ENCODE measurements around the gene ISG15.
A peak's percentile ranks its signal among the peaks of the same experiment; 100 is the strongest.
"Not testable (repeated sequence)": the region's sequence is repeated elsewhere in the genome, so short reads cannot be mapped to it uniquely, and the experiment has no call there.

The ISG15 gene

DNA sequence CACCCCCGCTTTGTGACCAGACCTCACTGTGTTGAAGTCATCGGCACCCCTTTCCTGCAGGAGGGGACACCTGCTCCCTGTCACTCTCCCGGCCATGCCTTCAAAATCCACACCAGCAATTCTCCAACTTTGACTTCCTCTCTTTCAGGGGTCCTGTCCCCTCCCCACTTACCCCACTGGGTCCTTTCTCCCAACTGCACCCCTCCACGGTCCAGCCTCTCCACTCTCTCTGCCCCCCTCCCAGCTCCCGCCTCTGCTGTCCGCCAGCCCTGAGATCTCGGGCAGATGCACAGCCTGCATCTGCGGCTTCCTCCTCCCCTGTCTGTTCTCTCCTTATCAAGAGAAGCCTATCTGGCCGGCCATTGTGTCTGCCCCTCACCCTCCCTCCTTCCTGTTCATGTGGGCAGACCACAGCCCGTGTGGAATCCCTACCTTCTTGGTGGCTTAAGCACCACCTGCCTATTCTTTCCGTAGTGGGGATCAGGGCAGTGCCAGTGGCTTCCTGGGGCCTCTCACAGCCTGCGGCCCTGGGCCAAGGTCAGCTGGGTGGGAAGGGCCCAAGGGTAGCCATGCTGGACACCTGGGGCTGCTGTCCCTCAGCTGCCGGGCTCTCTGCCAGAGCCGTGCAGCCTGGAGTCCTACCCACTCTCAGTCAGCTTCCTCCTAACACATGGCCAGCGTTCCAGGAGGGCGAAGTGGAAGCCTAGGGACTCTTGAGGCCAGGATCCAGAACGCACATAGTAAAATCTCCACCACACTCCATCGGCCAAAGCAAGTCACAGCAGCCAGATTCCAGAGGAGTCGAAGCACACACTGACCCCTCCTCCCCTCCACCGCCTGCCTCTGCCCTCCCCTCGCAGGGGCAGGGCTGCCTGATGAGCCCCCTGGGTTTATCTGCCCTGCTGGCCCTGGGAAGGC, 8.3 kb upstream of the ISG15 start:
- H3K4me3 ChIP-seq (ENCODE audit: low read depth, low read length): no peak overlapping the region
- no peak overlapping the region for H3K27ac ChIP-seq
- DNase-seq: no peak
- no peaks in the 10 kb centered on the region for H3K27me3 ChIP-seq (replicated peaks)
- in situ Hi-C loops (cut with HindIII; ENCODE audit: low pct_ligation_motif_present, low sequenced_read_pairs): no loop called here
- TF ChIP-seq, protein P1, sequence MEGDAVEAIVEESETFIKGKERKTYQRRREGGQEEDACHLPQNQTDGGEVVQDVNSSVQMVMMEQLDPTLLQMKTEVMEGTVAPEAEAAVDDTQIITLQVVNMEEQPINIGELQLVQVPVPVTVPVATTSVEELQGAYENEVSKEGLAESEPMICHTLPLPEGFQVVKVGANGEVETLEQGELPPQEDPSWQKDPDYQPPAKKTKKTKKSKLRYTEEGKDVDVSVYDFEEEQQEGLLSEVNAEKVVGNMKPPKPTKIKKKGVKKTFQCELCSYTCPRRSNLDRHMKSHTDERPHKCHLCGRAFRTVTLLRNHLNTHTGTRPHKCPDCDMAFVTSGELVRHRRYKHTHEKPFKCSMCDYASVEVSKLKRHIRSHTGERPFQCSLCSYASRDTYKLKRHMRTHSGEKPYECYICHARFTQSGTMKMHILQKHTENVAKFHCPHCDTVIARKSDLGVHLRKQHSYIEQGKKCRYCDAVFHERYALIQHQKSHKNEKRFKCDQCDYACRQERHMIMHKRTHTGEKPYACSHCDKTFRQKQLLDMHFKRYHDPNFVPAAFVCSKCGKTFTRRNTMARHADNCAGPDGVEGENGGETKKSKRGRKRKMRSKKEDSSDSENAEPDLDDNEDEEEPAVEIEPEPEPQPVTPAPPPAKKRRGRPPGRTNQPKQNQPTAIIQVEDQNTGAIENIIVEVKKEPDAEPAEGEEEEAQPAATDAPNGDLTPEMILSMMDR (IDR thresholded peaks at IDR 0.05; ENCODE audit: low read depth, low read length, missing control alignments): no peak
- H3K36me3 ChIP-seq (replicated peaks): no peaks in the 10 kb centered on the region

DNA sequence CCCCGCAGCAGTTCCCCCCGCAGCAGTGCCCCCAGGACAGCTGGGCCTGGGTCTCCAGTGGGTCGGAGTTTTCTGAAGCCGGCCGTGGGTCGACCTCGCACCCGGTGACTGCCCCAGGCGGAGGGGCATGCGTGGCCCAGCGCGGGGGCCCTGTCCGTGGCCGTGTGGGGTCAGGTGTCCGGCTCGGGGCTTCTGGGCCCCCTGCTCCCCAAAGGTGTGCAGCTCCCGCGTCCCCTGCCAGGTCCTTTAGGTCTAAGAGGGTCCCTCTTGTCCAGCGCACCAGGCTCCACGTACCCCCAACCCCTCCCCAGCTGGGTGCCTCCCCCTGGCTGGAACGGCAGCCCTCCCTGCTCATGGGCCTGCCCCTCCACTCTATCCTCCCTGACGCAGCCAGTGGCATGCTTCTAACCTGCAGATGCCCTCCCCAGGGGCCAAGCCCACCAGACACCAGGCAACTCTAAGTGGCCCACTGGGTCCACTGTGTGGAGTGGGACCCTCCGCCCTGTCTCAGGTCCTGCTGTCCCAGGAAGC, 7.5 kb upstream of the ISG15 start:
- TF ChIP-seq, protein P1 (IDR thresholded peaks at IDR 0.05; ENCODE audit: low read depth, low read length, missing control alignments): no peak
- H3K27me3 ChIP-seq (replicated peaks): no peaks in the 10 kb centered on the region
- H3K4me3 ChIP-seq (ENCODE audit: low read depth, low read length): no peak overlapping the region
- in situ Hi-C loops (cut with HindIII; ENCODE audit: low pct_ligation_motif_present, low sequenced_read_pairs): no loop called here
- H3K36me3 ChIP-seq (replicated peaks): no peaks in the 10 kb centered on the region
- no peak for DNase-seq
- H3K27ac ChIP-seq: no peak overlapping the region

DNA sequence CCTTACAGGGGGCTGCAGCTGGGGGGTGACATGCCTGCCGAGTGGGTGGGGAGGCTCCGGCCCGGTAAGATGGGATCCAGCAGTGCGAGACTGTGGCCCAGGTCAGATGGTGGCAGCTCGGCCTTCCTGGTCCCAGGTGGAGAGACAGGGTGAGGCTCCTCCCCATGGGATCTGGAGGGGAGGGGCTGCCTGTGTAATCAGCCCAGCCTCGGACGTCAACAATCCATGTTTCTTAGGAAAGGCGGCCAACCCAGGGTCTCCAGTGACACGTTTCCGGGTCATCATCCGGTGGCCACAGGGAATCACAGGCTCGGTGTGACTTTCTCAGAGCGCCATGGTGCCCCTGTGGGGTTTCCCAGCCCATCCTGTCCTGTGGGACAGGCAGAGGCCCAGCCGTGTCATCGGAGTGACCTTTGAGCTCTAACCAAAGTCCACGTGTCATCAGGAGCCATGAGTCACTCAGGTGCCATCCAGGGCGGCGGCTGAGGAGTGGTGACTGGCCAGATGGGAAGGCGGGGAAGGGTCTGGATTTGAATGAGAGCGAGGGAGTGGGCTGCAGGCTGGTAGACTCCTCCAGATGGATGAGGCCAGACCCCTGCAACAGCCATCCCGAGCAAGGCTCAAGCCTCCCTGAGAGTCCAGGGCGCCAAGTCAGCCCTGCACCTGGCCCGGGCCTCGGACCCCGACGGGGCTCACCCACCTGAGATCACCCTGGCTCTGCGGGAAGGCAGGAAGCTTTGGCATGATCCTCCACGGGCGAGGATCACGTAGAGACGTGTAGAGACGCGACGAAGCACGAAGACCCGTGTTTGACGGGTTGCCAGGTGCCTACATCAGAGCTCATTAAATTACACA, 6.8 kb upstream of the ISG15 start:
- H3K27me3 ChIP-seq (replicated peaks): no peaks in the 10 kb centered on the region

DNA sequence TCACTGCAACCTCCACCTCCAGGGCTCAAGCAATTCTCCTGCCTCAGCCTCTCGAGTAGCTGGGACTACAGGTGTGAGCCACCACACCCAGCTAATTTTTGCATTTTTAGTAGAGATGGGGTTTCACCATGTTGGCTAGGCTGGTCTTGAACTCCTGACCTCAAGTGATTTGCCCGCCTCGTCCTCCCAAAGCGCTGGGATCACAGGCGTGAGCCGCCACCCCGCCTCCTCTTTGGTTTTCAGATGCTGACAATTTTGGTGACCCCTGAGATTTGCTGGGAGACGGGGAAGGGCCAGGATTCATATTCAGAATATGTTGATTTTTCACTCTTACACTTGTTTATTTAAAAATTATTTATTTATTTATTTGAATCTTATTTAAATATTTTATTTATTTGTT, 3.2 kb upstream of the ISG15 start:
- H3K36me3 ChIP-seq (replicated peaks); DNase-seq; in situ Hi-C loops (cut with HindIII; ENCODE audit: low pct_ligation_motif_present, low sequenced_read_pairs); H3K4me3 ChIP-seq (ENCODE audit: low read depth, low read length); H3K27ac ChIP-seq; H3K27me3 ChIP-seq (replicated peaks): not testable (repeated sequence)

More for the DNA sequence above, 6.8 kb upstream of the ISG15 start:
- in situ Hi-C loops (cut with HindIII; ENCODE audit: low pct_ligation_motif_present, low sequenced_read_pairs): no loop called here
- Histone ChIP-seq H3K4me3 (ENCODE audit: low read depth, low read length) (no peak overlapping the region), H3K27ac (no peak overlapping the region), H3K36me3 (replicated peaks) (no peaks in the 10 kb centered on the region)
- DNase-seq: no peak
- TF ChIP-seq, protein P1 (IDR thresholded peaks at IDR 0.05; ENCODE audit: low read depth, low read length, missing control alignments): no peak

DNA sequence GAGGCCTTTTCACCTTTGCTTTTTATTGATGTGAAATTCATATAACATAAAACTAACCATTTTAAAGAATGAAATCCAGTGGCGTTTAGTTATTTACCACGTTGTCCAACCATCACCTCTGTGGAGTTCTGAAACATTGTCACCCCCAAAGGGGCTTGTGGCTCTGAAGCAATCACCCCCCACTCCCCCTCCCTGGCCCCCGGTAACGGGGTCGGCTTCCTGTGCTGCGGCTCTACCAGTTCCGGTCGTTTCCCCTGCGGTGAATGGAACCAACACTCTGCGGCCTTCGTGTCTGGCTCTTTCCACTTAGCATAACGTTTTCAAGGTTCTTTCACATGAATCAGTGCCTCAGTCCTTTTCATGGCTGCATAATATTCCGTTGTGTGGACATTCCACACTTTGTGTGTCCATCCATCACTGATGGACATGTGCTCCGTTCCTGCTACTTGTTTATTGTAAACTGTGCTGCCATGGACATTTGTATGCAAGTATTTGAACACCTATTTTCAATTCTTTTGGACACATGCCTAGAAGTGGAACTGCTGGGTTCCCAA, 1.8 kb upstream of the ISG15 start:
- no peaks in the 10 kb centered on the region for H3K27me3 ChIP-seq (replicated peaks)
- in situ Hi-C loops (cut with HindIII; ENCODE audit: low pct_ligation_motif_present, low sequenced_read_pairs): no loop called here
- TF ChIP-seq, protein P1 (IDR thresholded peaks at IDR 0.05; ENCODE audit: low read depth, low read length, missing control alignments): no peak
- no peak for DNase-seq
- no peak overlapping the region for H3K27ac ChIP-seq
- no peak overlapping the region for H3K4me3 ChIP-seq (ENCODE audit: low read depth, low read length)
- H3K36me3 ChIP-seq (replicated peaks): no peaks in the 10 kb centered on the region

DNA sequence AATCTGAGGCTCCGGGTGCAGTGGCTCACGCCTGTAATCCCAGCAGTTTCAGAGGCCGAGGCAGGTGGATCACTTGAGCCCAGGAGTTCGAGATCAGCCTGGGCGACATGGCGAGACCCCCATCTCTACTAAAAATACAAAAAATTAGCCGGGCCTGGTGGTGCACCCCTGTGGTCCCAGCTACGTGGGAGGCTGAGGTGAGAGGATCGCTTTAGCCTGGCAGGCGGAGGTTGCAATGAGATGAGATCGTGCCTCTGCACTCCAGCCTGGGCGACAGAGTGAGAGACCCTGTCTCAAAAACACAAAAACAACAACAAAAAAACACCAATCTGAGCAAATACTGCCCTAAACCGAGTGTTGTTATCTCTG, 577 bp upstream of the ISG15 start:
- DNase-seq; H3K36me3 ChIP-seq (replicated peaks); H3K27me3 ChIP-seq (replicated peaks); in situ Hi-C loops (cut with HindIII; ENCODE audit: low pct_ligation_motif_present, low sequenced_read_pairs): not testable (repeated sequence)
- peak overlapping the region; percentile 69 for H3K4me3 ChIP-seq (ENCODE audit: low read depth, low read length)
- H3K27ac ChIP-seq: peak overlapping the region; percentile 71
